Measurements from ENCODE around the gene SRC.
"Not testable (repeated sequence)": the region's sequence is repeated elsewhere in the genome, so short reads cannot be mapped to it uniquely, and the experiment has no call there.

Gene SRC

GRCh38 chr20:37364927-37365272 is 19.0 kb downstream of the SRC start:
- DNase-seq, result no peak

- no peak for DNase-seq
Measured at GRCh38 chr20:37365760-37366638, 20.1 kb downstream of the SRC start.

- DNase-seq, result no peak
Measured at GRCh38 chr20:37366743-37367142, 20.8 kb downstream of the SRC start.

- DNase-seq, result no peak
Measured at GRCh38 chr20:37369846-37370245, 23.9 kb downstream of the SRC start.

- DNase-seq, result not testable (repeated sequence)
Measured at GRCh38 chr20:37371845-37372244, 25.9 kb downstream of the SRC start.

- no peak for DNase-seq
Measured at GRCh38 chr20:37372441-37372840, 26.5 kb downstream of the SRC start.

GRCh38 chr20:37373020-37373598 is 27.2 kb downstream of the SRC start:
- DNase-seq, result no peak

GRCh38 chr20:37375227-37375626 is 29.3 kb downstream of the SRC start:
- DNase-seq, result no peak

GRCh38 chr20:37376324-37376723 is 30.4 kb downstream of the SRC start:
- DNase-seq, result no peak

- DNase-seq, result no peak
Measured at GRCh38 chr20:37376791-37377190, 30.9 kb downstream of the SRC start.

- no peak for DNase-seq
Measured at GRCh38 chr20:37377346-37378081, 31.6 kb downstream of the SRC start.

- DNase-seq, result no peak
Measured at GRCh38 chr20:37378420-37378784, 32.5 kb downstream of the SRC start.

GRCh38 chr20:37378785-37379598 is 33.1 kb downstream of the SRC start:
- DNase-seq, result no peak

GRCh38 chr20:37379967-37380828 is 34.3 kb downstream of the SRC start:
- DNase-seq, result no peak

GRCh38 chr20:37380864-37381579 is 35.1 kb downstream of the SRC start:
- no peak for DNase-seq

GRCh38 chr20:37381621-37382471 is 35.9 kb downstream of the SRC start:
- no peak for DNase-seq

GRCh38 chr20:37382482-37383120 is 36.7 kb downstream of the SRC start:
- no peak for DNase-seq

- DNase-seq, result no peak
Measured at GRCh38 chr20:37383229-37383989, 37.5 kb downstream of the SRC start.

- peak; percentile 82 for DNase-seq
Measured at GRCh38 chr20:37384683-37385174, 38.8 kb downstream of the SRC start.

All from CD4-positive, alpha-beta T cell treated with Interleukin-12 subunit alpha and Interleukin-12 subunit beta, for 1 hour (primary cell).